AG08396 (cell line): ENCODE data around the gene PDHX.
A peak's percentile ranks its signal among the peaks of the same experiment; 100 is the strongest.
"Not testable (repeated sequence)": the region's sequence is repeated elsewhere in the genome, so short reads cannot be mapped to it uniquely, and the experiment has no call there.

Experiments used
- DNase-seq: peaks from one replicate; pipeline ENCODE4 v3.0.0; 2012; ENCODE audit warnings: low spot score, mixed read lengths

Gene PDHX

GRCh38 chr11:35021589-35021988, 105.2 kb downstream of the PDHX start:
- DNase-seq, result no peak

- DNase-seq, result not testable (repeated sequence)
Measured at GRCh38 chr11:35023940-35024339, 107.5 kb downstream of the PDHX start.

GRCh38 chr11:35028007-35028406, 111.6 kb downstream of the PDHX start:
- not testable (repeated sequence) for DNase-seq

- DNase-seq, result peak; percentile 21
Measured at GRCh38 chr11:35029979-35030682, 113.7 kb downstream of the PDHX start.

GRCh38 chr11:35030716-35031213, 114.3 kb downstream of the PDHX start:
- peak; percentile 77 for DNase-seq

GRCh38 chr11:35031346-35031745, 114.9 kb downstream of the PDHX start:
- no peak for DNase-seq

- DNase-seq, result no peak
Measured at GRCh38 chr11:35031867-35032266, 115.4 kb downstream of the PDHX start.

GRCh38 chr11:35033011-35033410, 116.6 kb downstream of the PDHX start:
- no peak for DNase-seq

GRCh38 chr11:35034401-35034800, 118.0 kb downstream of the PDHX start:
- no peak for DNase-seq

GRCh38 chr11:35035894-35036408, 119.5 kb downstream of the PDHX start:
- peak; percentile 54 for DNase-seq

GRCh38 chr11:35036639-35037038, 120.2 kb downstream of the PDHX start:
- no peak for DNase-seq

GRCh38 chr11:35038211-35038928, 122.0 kb downstream of the PDHX start:
- DNase-seq, result no peak

- DNase-seq, result no peak
Measured at GRCh38 chr11:35039076-35039475, 122.7 kb downstream of the PDHX start.

- peak; percentile 24 for DNase-seq
Measured at GRCh38 chr11:35040221-35040942, 124.0 kb downstream of the PDHX start.

GRCh38 chr11:35041070-35041554, 124.7 kb downstream of the PDHX start:
- DNase-seq, result no peak

GRCh38 chr11:35042224-35042623, 125.8 kb downstream of the PDHX start:
- no peak for DNase-seq

- DNase-seq, result no peak
Measured at GRCh38 chr11:35042913-35043312, 126.5 kb downstream of the PDHX start.

GRCh38 chr11:35043936-35044335, 127.5 kb downstream of the PDHX start:
- DNase-seq, result no peak

- no peak for DNase-seq
Measured at GRCh38 chr11:35045236-35045820, 128.9 kb downstream of the PDHX start.
